Suprapubic skin (tissue), 4 donors: ENCODE data around the gene SRD5A1. TPM values are rescaled to one million over a fixed set of nuclear protein-coding genes. Genes with fewer than 3 reads are reported as not detected.

Experiments
- DNase-seq, 2 donors: peaks; one replicate each; pipeline ENCODE4 v3.0.0-alpha.2; 2019; ENCODE audit warnings: low spot score in 2 of 2
- H3K27ac ChIP-seq: fragments of 200-600 bp; sonication (generic); one replicate; pipeline ENCODE4 v1.5.1; 2019
- H3K27me3 ChIP-seq: fragments of 200-600 bp; sonication (generic); one replicate; pipeline ENCODE4 v1.5.1; 2019
- H3K36me3 ChIP-seq: fragments of 200-600 bp; sonication (generic); one replicate; pipeline ENCODE4 v1.5.1; 2019
- H3K4me1 ChIP-seq: fragments of 200-600 bp; sonication (generic); one replicate; pipeline ENCODE4 v1.5.1; 2019
- H3K4me3 ChIP-seq: fragments of 200-600 bp; sonication (generic); one replicate; pipeline ENCODE4 v1.5.1; 2019; ENCODE audit warnings: mild to moderate bottlenecking
- H3K9me3 ChIP-seq: fragments of 200-600 bp; sonication (generic); one replicate; pipeline ENCODE4 v1.5.1; 2019
- CTCF ChIP-seq, 2 donors: fragments of 200-600 bp in 1 of 2; fragments of 450-650 bp in 1 of 2; sonication (generic) in 1 of 2; IDR thresholded peaks; one replicate each; pipeline ENCODE4 v1.5.1; 2016 to 2019; ENCODE audit warnings: antibody characterized with exemption in 2 of 2, mild to moderate bottlenecking in 1 of 2, moderate library complexity in 1 of 2
- EP300 ChIP-seq: sonication (generic); formaldehyde crosslinking; IDR thresholded peaks from one replicate; pipeline ENCODE4 v1.6.1; 2017; ENCODE audit warnings: antibody characterized with exemption
- POLR2A ChIP-seq, 2 donors: fragments of 450-650 bp; IDR thresholded peaks; one replicate each; pipeline ENCODE4 v1.6.1; 2017; ENCODE audit warnings: antibody characterized with exemption in 2 of 2, mild to moderate bottlenecking in 2 of 2, moderate library complexity in 2 of 2
- POLR2AphosphoS5 ChIP-seq, 3 donors: sonication (generic); formaldehyde crosslinking; IDR thresholded peaks; one replicate each; pipeline ENCODE4 v1.6.1; 2017; ENCODE audit warnings: antibody characterized with exemption in 3 of 3
- WGBS: methylation state at CpG from one replicate; pipeline ENCODE4 v1.1.5; 2018; 5-methylcytosine and 5-hydroxymethylcytosine counted together
- total RNA-seq, 4 donors: library from RNA; depleted of rRNA; stranded (reverse); fragments of >200 nt; gene quantifications; one replicate each; pipeline ENCODE4 v1.1.0, GENCODE V29; 2016

Gene SRD5A1
- total RNA-seq, 4 donors from 2014 or later, result 62.7 to 86.8 (median 74.8) TPM

- Histone ChIP-seq H3K4me3 (no peak overlapping the region), H3K27me3 (no peaks in the 10 kb centered on the region), H3K27ac (no peak overlapping the region), H3K9me3 (no peaks in the 10 kb centered on the region), H3K4me1 (peaks cover 25% of the 10 kb centered on the region), H3K36me3 (no peaks in the 10 kb centered on the region)
- no peak for DNase-seq
- 66% methylated on average over 6 of the region's 6 CpGs for WGBS
- TF ChIP-seq POLR2A (IDR thresholded peaks at IDR 0.05) (no peak), EP300 (no peak), CTCF (IDR thresholded peaks at IDR 0.05) (no peak), POLR2AphosphoS5 (IDR thresholded peaks at IDR 0.05) (no peak)
Observed at GRCh38 chr5:6705088-6705487, 71.8 kb downstream of the SRD5A1 start.

- H3K36me3 ChIP-seq, result no peaks in the 10 kb centered on the region
- H3K4me3 ChIP-seq, result no peak overlapping the region
- 76% methylated on average over 5 of the region's 5 CpGs for WGBS
- no peak overlapping the region for H3K27ac ChIP-seq
- DNase-seq, result no peak
- TF ChIP-seq POLR2AphosphoS5 (IDR thresholded peaks at IDR 0.05) (no peak), POLR2A (IDR thresholded peaks at IDR 0.05) (no peak)
- no peaks in the 10 kb centered on the region for H3K9me3 ChIP-seq
- H3K4me1 ChIP-seq, result peaks cover 25% of the 10 kb centered on the region
- H3K27me3 ChIP-seq, result no peaks in the 10 kb centered on the region
Observed at GRCh38 chr5:6705959-6706358, 72.7 kb downstream of the SRD5A1 start.

GRCh38 chr5:6707852-6708251 lies 74.6 kb downstream of the SRD5A1 start:
- no peak for DNase-seq
- 76% methylated on average over 6 of the region's 6 CpGs for WGBS
- H3K9me3 ChIP-seq, result no peaks in the 10 kb centered on the region
- peaks cover 36% of the 10 kb centered on the region for H3K4me1 ChIP-seq
- H3K27me3 ChIP-seq, result no peaks in the 10 kb centered on the region
- no peak for TF ChIP-seq POLR2AphosphoS5 (IDR thresholded peaks at IDR 0.05)
- TF ChIP-seq POLR2A (IDR thresholded peaks at IDR 0.05), result no peak
- no peak for TF ChIP-seq EP300
- no peak for TF ChIP-seq CTCF (IDR thresholded peaks at IDR 0.05)
- H3K27ac ChIP-seq, result no peak overlapping the region
- no peaks in the 10 kb centered on the region for H3K36me3 ChIP-seq
- H3K4me3 ChIP-seq, result no peak overlapping the region

- Histone ChIP-seq H3K4me3 (no peak overlapping the region), H3K27me3 (no peaks in the 10 kb centered on the region), H3K4me1 (peaks cover 31% of the 10 kb centered on the region), H3K27ac (no peak overlapping the region), H3K36me3 (no peaks in the 10 kb centered on the region), H3K9me3 (no peaks in the 10 kb centered on the region)
- 92% methylated on average over 1 of the region's 1 CpG for WGBS
- no peak for TF ChIP-seq POLR2AphosphoS5 (IDR thresholded peaks at IDR 0.05)
- no peak for TF ChIP-seq CTCF (IDR thresholded peaks at IDR 0.05)
- DNase-seq, result no peak
Observed at GRCh38 chr5:6708814-6709213, 75.6 kb downstream of the SRD5A1 start.

GRCh38 chr5:6710070-6710469 lies 76.8 kb downstream of the SRD5A1 start:
- no peaks in the 10 kb centered on the region for H3K27me3 ChIP-seq
- 85% methylated on average over 5 of the region's 5 CpGs for WGBS
- no peaks in the 10 kb centered on the region for H3K36me3 ChIP-seq
- no peak for DNase-seq
- H3K4me3 ChIP-seq, result no peak overlapping the region
- H3K27ac ChIP-seq, result no peak overlapping the region
- H3K4me1 ChIP-seq, result peaks cover 25% of the 10 kb centered on the region
- no peaks in the 10 kb centered on the region for H3K9me3 ChIP-seq
- no peak for TF ChIP-seq CTCF (IDR thresholded peaks at IDR 0.05)

- WGBS, result 83% methylated on average over 13 of the region's 13 CpGs
- Histone ChIP-seq H3K4me1 (peaks cover 29% of the 10 kb centered on the region), H3K27ac (no peak overlapping the region), H3K36me3 (no peaks in the 10 kb centered on the region), H3K27me3 (no peaks in the 10 kb centered on the region), H3K4me3 (no peak overlapping the region), H3K9me3 (no peaks in the 10 kb centered on the region)
- no peak for TF ChIP-seq POLR2AphosphoS5 (IDR thresholded peaks at IDR 0.05)
- TF ChIP-seq POLR2A (IDR thresholded peaks at IDR 0.05), result no peak
- no peak for TF ChIP-seq CTCF (IDR thresholded peaks at IDR 0.05)
- no peak for TF ChIP-seq EP300
- DNase-seq, result no peak
Observed at GRCh38 chr5:6710551-6711318, 77.5 kb downstream of the SRD5A1 start.
